Skin epidermis (tissue), 12 donors: Measurements from ENCODE around the gene RAB3D.
"Not testable (repeated sequence)": the region's sequence is repeated elsewhere in the genome, so short reads cannot be mapped to it uniquely, and the experiment has no call there.

Source experiments
- H3K27ac ChIP-seq, 21 experiments: fragments of 200-600 bp; sonication (generic) in 11 of 21; one replicate each; pipeline ENCODE4 v1.5.0; 2020; ENCODE audit warnings: mild to moderate bottlenecking in 3 of 21, inconsistent platforms in 2 of 21, moderate library complexity in 2 of 21
- H3K4me3 ChIP-seq, 7 experiments: fragments of 200-600 bp; sonication (generic) in 2 of 7; one replicate each; pipeline ENCODE4 v1.5.0; 2020; ENCODE audit warnings: inconsistent platforms in 2 of 7, mild to moderate bottlenecking in 2 of 7, moderate library complexity in 1 of 7

Gene RAB3D

GRCh38 chr19:11346104-11346940 is 6.9 kb upstream of the RAB3D start, which contains the start of the genes CCDC159 and TMEM205:
CCDC159 (plus strand) TSS chr19:11346519; CDS start chr19:11346607, 88 bp downstream.
TMEM205 (minus strand) TSS chr19:11346268; CDS start chr19:11345619, 649 bp downstream.
- Histone ChIP-seq H3K4me3 (peak within 1 kb of the TSS; percentile 53 to 76 (median 67)), H3K27ac (peak within 1 kb of the TSS in 20 of 21 experiments; percentile 60 to 91 (median 83))

- Histone ChIP-seq H3K27ac (peak overlapping the region in 17 of 21 experiments; percentile 68 to 91 (median 84)), H3K4me3 (peak overlapping the region; percentile 53 to 76 (median 67))
These were observed 5.8 kb upstream of the RAB3D start for GRCh38 chr19:11345122-11345803.

- H3K27ac ChIP-seq = peak overlapping the region in 1 of 21 experiments; percentile 24
- H3K4me3 ChIP-seq = no peak overlapping the region
These were observed 3.0 kb upstream of the RAB3D start for GRCh38 chr19:11342429-11342828.

- peak overlapping the region in 15 of 21 experiments; percentile 8 to 97 (median 87) for H3K27ac ChIP-seq
- peak overlapping the region in 4 of 7 experiments; percentile 63 to 90 (median 80) for H3K4me3 ChIP-seq
These were observed 626 bp upstream of the RAB3D start for GRCh38 chr19:11340099-11340467.

- H3K27ac ChIP-seq = peak overlapping the region; percentile 43 to 97 (median 85)
- peak overlapping the region; percentile 60 to 90 (median 79) for H3K4me3 ChIP-seq
These were observed 746 bp downstream of the RAB3D start for GRCh38 chr19:11338569-11339253.

- peak overlapping the region in 16 of 21 experiments; percentile 79 to 97 (median 85) for H3K27ac ChIP-seq
- H3K4me3 ChIP-seq = peak overlapping the region in 6 of 7 experiments; percentile 60 to 86 (median 77)
These were observed 1.3 kb downstream of the RAB3D start for GRCh38 chr19:11338121-11338520.

GRCh38 chr19:11337080-11337479 is 2.4 kb downstream of the RAB3D start:
- Histone ChIP-seq H3K4me3 (no peak overlapping the region), H3K27ac (peak overlapping the region in 1 of 21 experiments; percentile 5)

- no peak overlapping the region for H3K4me3 ChIP-seq
- no peak overlapping the region for H3K27ac ChIP-seq
These were observed 3.9 kb downstream of the RAB3D start for GRCh38 chr19:11335449-11336146.

- H3K27ac ChIP-seq, H3K4me3 ChIP-seq: not testable (repeated sequence)
These were observed 5.6 kb downstream of the RAB3D start for GRCh38 chr19:11333838-11334237.

GRCh38 chr19:11332822-11333221 is 6.6 kb downstream of the RAB3D start:
- no peak overlapping the region for H3K27ac ChIP-seq
- no peak overlapping the region for H3K4me3 ChIP-seq

GRCh38 chr19:11331502-11331901 is 8.0 kb downstream of the RAB3D start:
- H3K27ac ChIP-seq = no peak overlapping the region
- H3K4me3 ChIP-seq = no peak overlapping the region

- H3K4me3 ChIP-seq = no peak overlapping the region
- H3K27ac ChIP-seq = no peak overlapping the region
These were observed 9.3 kb downstream of the RAB3D start for GRCh38 chr19:11330127-11330526.

- H3K27ac ChIP-seq = peak overlapping the region in 5 of 21 experiments; percentile 65 to 86 (median 75)
- H3K4me3 ChIP-seq = no peak overlapping the region
These were observed 13.9 kb downstream of the RAB3D start for GRCh38 chr19:11325544-11325943.

GRCh38 chr19:11324748-11325389 is 14.6 kb downstream of the RAB3D start:
- Histone ChIP-seq H3K27ac (peak overlapping the region in 20 of 21 experiments; percentile 3 to 86 (median 59)), H3K4me3 (no peak overlapping the region)

GRCh38 chr19:11324079-11324661 is 15.3 kb downstream of the RAB3D start:
- Histone ChIP-seq H3K4me3 (no peak overlapping the region), H3K27ac (peak overlapping the region in 20 of 21 experiments; percentile 3 to 86 (median 61))

- Histone ChIP-seq H3K27ac (peak overlapping the region in 19 of 21 experiments; percentile 3 to 86 (median 62)), H3K4me3 (no peak overlapping the region)
These were observed 15.8 kb downstream of the RAB3D start for GRCh38 chr19:11323601-11324078.

GRCh38 chr19:11322269-11323024 is 17.0 kb downstream of the RAB3D start:
- Histone ChIP-seq H3K27ac (peak overlapping the region in 3 of 21 experiments; percentile 37 to 86 (median 75)), H3K4me3 (no peak overlapping the region)
